Lower lobe of right lung (tissue), 2 donors: ENCODE data around the gene PLEKHJ1. TPM values are rescaled to one million over a fixed set of nuclear protein-coding genes. Genes with fewer than 3 reads are reported as not detected.
A peak's percentile ranks its signal among the peaks of the same experiment; 100 is the strongest.

ENCODE experiments used
- ATAC-seq, 2 donors: fragments of 200-7000 bp; cut with Tn5 transposase; one replicate each; pipeline ENCODE4 v1.9.1; 2020 to 2022; ENCODE audit warnings: mild to moderate bottlenecking in 2 of 2, moderate library complexity in 2 of 2
- DNase-seq: peaks from one replicate; pipeline ENCODE4 v3.0.0-alpha.2; 2020
- H3K27ac ChIP-seq: fragments of 200-600 bp; one replicate; pipeline ENCODE4 v1.8.0; 2022
- H3K27me3 ChIP-seq: fragments of 200-600 bp; one replicate; pipeline ENCODE4 v1.8.0; 2022; ENCODE audit warnings: low read depth
- H3K36me3 ChIP-seq: fragments of 200-600 bp; one replicate; pipeline ENCODE4 v1.8.0; 2022; ENCODE audit warnings: mild to moderate bottlenecking
- H3K4me1 ChIP-seq: fragments of 200-600 bp; one replicate; pipeline ENCODE4 v1.8.0; 2022
- H3K4me3 ChIP-seq: fragments of 200-600 bp; one replicate; pipeline ENCODE4 v1.8.0; 2022; ENCODE audit warnings: mild to moderate bottlenecking
- H3K9me3 ChIP-seq: fragments of 200-600 bp; one replicate; pipeline ENCODE4 v1.8.0; 2022
- CTCF ChIP-seq: fragments of 200-600 bp; IDR thresholded peaks from one replicate; pipeline ENCODE4 v1.8.0; 2022; ENCODE audit warnings: antibody characterized with exemption, mild to moderate bottlenecking
- intact Hi-C: fragments of 100-400 bp; cut with DNase I; formaldehyde crosslinking; loops from one replicate; pipeline ENCODE4 v1.11.0; 2022
- total RNA-seq: library from RNA; stranded (reverse); fragmentation: NEBNext Ultra II Directional; extraction: Animal tissue kit (Norgen Biotek cat#: 25700); gene quantifications from one replicate; pipeline ENCODE4 v1.2.1, GENCODE V29; 2021
- donor health status: DM: no; HTN: yes; CAD: no; lungs with severe emphysema.

PLEKHJ1 gene
- total RNA-seq, 1 donor from 2014 or later: 52.0 TPM

GRCh38 chr19:2242816-2243215 is 6.7 kb upstream of the PLEKHJ1 start:
- intact Hi-C loops: no loop called here
- no peak for ATAC-seq
- H3K36me3 ChIP-seq: peaks cover 55% of the 10 kb centered on the region
- H3K27me3 ChIP-seq: no peaks in the 10 kb centered on the region
- no peak overlapping the region for H3K4me3 ChIP-seq
- H3K4me1 ChIP-seq: peaks cover 67% of the 10 kb centered on the region
- H3K27ac ChIP-seq: no peak overlapping the region
- TF ChIP-seq CTCF: no peak
- no peak for DNase-seq
- no peaks in the 10 kb centered on the region for H3K9me3 ChIP-seq

- ATAC-seq: no peak
- TF ChIP-seq CTCF: no peak
- peaks cover 70% of the 10 kb centered on the region for H3K4me1 ChIP-seq
- DNase-seq: no peak
- peaks cover 48% of the 10 kb centered on the region for H3K36me3 ChIP-seq
- intact Hi-C loops: no loop called here
- no peaks in the 10 kb centered on the region for H3K9me3 ChIP-seq
- no peak overlapping the region for H3K4me3 ChIP-seq
- peak overlapping the region; percentile 73 for H3K27ac ChIP-seq
- no peaks in the 10 kb centered on the region for H3K27me3 ChIP-seq
Observed at GRCh38 chr19:2242092-2242537, 6.0 kb upstream of the PLEKHJ1 start.

- Histone ChIP-seq H3K4me1 (peaks cover 64% of the 10 kb centered on the region), H3K4me3 (peak overlapping the region; percentile 51), H3K27me3 (no peaks in the 10 kb centered on the region), H3K36me3 (peaks cover 38% of the 10 kb centered on the region), H3K9me3 (no peaks in the 10 kb centered on the region), H3K27ac (peak overlapping the region; percentile 73)
- intact Hi-C loops: no loop called here
- no peak for TF ChIP-seq CTCF
- peak; percentile 54 to 57 for ATAC-seq
- DNase-seq: peak; percentile 73
Observed at GRCh38 chr19:2240881-2241760, 5.0 kb upstream of the PLEKHJ1 start.

- DNase-seq: no peak
- Histone ChIP-seq H3K36me3 (peaks cover 28% of the 10 kb centered on the region), H3K9me3 (no peaks in the 10 kb centered on the region), H3K4me1 (peaks cover 67% of the 10 kb centered on the region), H3K4me3 (peak overlapping the region; percentile 51), H3K27me3 (no peaks in the 10 kb centered on the region), H3K27ac (peak overlapping the region; percentile 73)
- no peak for ATAC-seq
- intact Hi-C loops: no loop called here
- TF ChIP-seq CTCF: no peak
Observed at GRCh38 chr19:2239771-2240770, 3.9 kb upstream of the PLEKHJ1 start.

- H3K9me3 ChIP-seq: no peaks in the 10 kb centered on the region
- intact Hi-C loops: no loop called here
- no peak for DNase-seq
- no peaks in the 10 kb centered on the region for H3K27me3 ChIP-seq
- H3K27ac ChIP-seq: peak overlapping the region; percentile 73
- H3K4me3 ChIP-seq: peak overlapping the region; percentile 51
- H3K4me1 ChIP-seq: peaks cover 76% of the 10 kb centered on the region
- TF ChIP-seq CTCF: no peak
- H3K36me3 ChIP-seq: peaks cover 20% of the 10 kb centered on the region
- no peak for ATAC-seq
Observed at GRCh38 chr19:2239173-2239572, 3.0 kb upstream of the PLEKHJ1 start.
